A549 (cell line): Measurements from ENCODE around the gene DNM3. TPM values are rescaled to one million over a fixed set of nuclear protein-coding genes. Genes with fewer than 3 reads are reported as not detected.

Source experiments
- ATAC-seq, 2 experiments: fragments of 200-7000 bp in 1 of 2; fragments of >200 bp in 1 of 2; cut with Nextera tagmentation in 1 of 2; cut with Tn5 transposase in 1 of 2; 3 replicates each; pipeline versions ENCODE4 v1.8.0 to v1.9.1; 2018 to 2020; ENCODE audit warnings: mild to moderate bottlenecking in 1 of 2, moderate library complexity in 1 of 2
- CTCF ChIA-PET: fragments of 300-600 bp; sonication (Branson Sonifier 250); formaldehyde crosslinking; extraction: SDS; loops from one replicate; lab custom pipeline; 2021; ENCODE audit warnings: antibody characterized with exemption, inconsistent platforms; lab: Yijun Ruan, JAX
- POLR2A ChIA-PET: fragments of 350-600 bp; formaldehyde crosslinking; extraction: SDS; loops from one replicate; lab custom pipeline; 2021; ENCODE audit warnings: antibody characterized with exemption, inconsistent platforms; lab: Yijun Ruan, JAX
- DNase-seq, 2 experiments: peaks; one replicate each; pipeline versions ENCODE4 v3.0.0 to v3.0.0-alpha.2; 2011 to 2016; ENCODE audit warnings: low read depth in 1 of 2, low spot score in 1 of 2
- FAIRE-seq: peaks from 2 replicates; lab custom pipeline; 2011; peaks lifted over from hg19 to GRCh38; lab: Jason Lieb, UNC
- H3K27ac ChIP-seq, 2 experiments: fragments of >200 bp; sonication (Bioruptor Twin); formaldehyde crosslinking; 3 replicates each; pipeline ENCODE4 v1.5.1; 2016 to 2017
- H3K4me1 ChIP-seq: fragments of >200 bp; sonication (Bioruptor Twin); formaldehyde crosslinking; 3 replicates; pipeline ENCODE4 v1.6.1; 2016
- H3K4me2 ChIP-seq: fragments of >200 bp; sonication (Bioruptor Twin); formaldehyde crosslinking; 3 replicates; pipeline ENCODE4 v1.6.1; 2016
- H3K4me3 ChIP-seq: fragments of >200 bp; sonication (Bioruptor Twin); formaldehyde crosslinking; 3 replicates; pipeline ENCODE4 v1.5.1; 2016
- H3K9me3 ChIP-seq: fragments of >200 bp; sonication (Bioruptor Twin); formaldehyde crosslinking; 3 replicates; pipeline ENCODE4 v1.6.1; 2016
- CBX8 ChIP-seq: fragments of 200-600 bp; sonication (generic); IDR thresholded peaks from 2 replicates; pipeline ENCODE4 v1.6.1; 2016
- CHD2 ChIP-seq: fragments of 150-350 bp; IDR thresholded peaks from 2 replicates; pipeline ENCODE4 v1.6.1; 2014; ENCODE audit warnings: low read length; ENCODE audit not compliant: partially characterized antibody
- EHF ChIP-seq: fragments of 250-450 bp; sonication (Bioruptor Pico); IDR thresholded peaks from 2 replicates; pipeline ENCODE4 v1.5.0; 2020; ENCODE audit warnings: mild to moderate bottlenecking
- EHMT2 ChIP-seq: fragments of 200-600 bp; sonication (generic); IDR thresholded peaks from 2 replicates; pipeline ENCODE4 v1.6.1; 2016; ENCODE audit warnings: antibody characterized with exemption, low read depth, mild to moderate bottlenecking, moderate library complexity
- FOSB ChIP-seq: fragments of 250-450 bp; sonication (Bioruptor Pico); IDR thresholded peaks from 2 replicates; pipeline ENCODE4 v1.5.0; 2020; ENCODE audit warnings: mild to moderate bottlenecking, moderate library complexity
- FOXS1 ChIP-seq: fragments of 250-450 bp; sonication (Bioruptor Pico); IDR thresholded peaks from 2 replicates; pipeline ENCODE4 v1.5.0; 2020; ENCODE audit warnings: mild to moderate bottlenecking, moderate library complexity
- HEYL ChIP-seq: fragments of 250-450 bp; sonication (Bioruptor Pico); IDR thresholded peaks from 2 replicates; pipeline ENCODE4 v1.8.0; 2021; ENCODE audit warnings: mild to moderate bottlenecking, moderate library complexity
- HOXA7 ChIP-seq: fragments of 250-450 bp; sonication (Bioruptor Pico); IDR thresholded peaks from 2 replicates; pipeline ENCODE4 v1.5.0; 2020; ENCODE audit warnings: mild to moderate bottlenecking, moderate library complexity
- HOXB13 ChIP-seq: fragments of 250-450 bp; sonication (Bioruptor Pico); IDR thresholded peaks from 2 replicates; pipeline ENCODE4 v1.5.0; 2020; ENCODE audit warnings: low read depth, mild to moderate bottlenecking, moderate library complexity
- HOXB5 ChIP-seq: fragments of 250-450 bp; sonication (Bioruptor Pico); IDR thresholded peaks from 2 replicates; pipeline ENCODE4 v1.5.0; 2020; ENCODE audit warnings: mild to moderate bottlenecking, moderate library complexity
- MAFK ChIP-seq: fragments of 450-650 bp; IDR thresholded peaks from 2 replicates; pipeline ENCODE4 v1.6.1; 2014; ENCODE audit not compliant: partially characterized antibody
- NFE2L2 ChIP-seq: fragments of 150-350 bp; conservative IDR thresholded peaks from 2 replicates; pipeline ENCODE4 v1.6.1; 2014; ENCODE audit warnings: low read length
- PHF8 ChIP-seq: fragments of 200-600 bp; sonication (generic); IDR thresholded peaks from 2 replicates; pipeline ENCODE4 v1.6.1; 2016; ENCODE audit warnings: low read depth, mild to moderate bottlenecking, antibody characterized with exemption, moderate library complexity, borderline replicate concordance
- RAD21 ChIP-seq, 2 experiments: fragments of >200 bp in 1 of 2; sonication (Bioruptor Twin) in 1 of 2; formaldehyde crosslinking in 1 of 2; IDR thresholded peaks in 1 of 2; conservative IDR thresholded peaks in 1 of 2; 2 replicates in 1 of 2; 3 replicates in 1 of 2; pipeline ENCODE4 v1.6.1; 2012 to 2018; ENCODE audit warnings: inconsistent platforms in 1 of 2
- ZNF302 ChIP-seq: fragments of 250-450 bp; sonication (Bioruptor Pico); IDR thresholded peaks from 2 replicates; pipeline ENCODE4 v1.9.0; 2021; ENCODE audit warnings: inconsistent platforms, mild to moderate bottlenecking, moderate library complexity
- WGBS: methylation state at CpG from one replicate; pipeline ENCODE4 v1.1.6; 2017; ENCODE audit errors: missing lambda C conversion rate; 5-methylcytosine and 5-hydroxymethylcytosine counted together
- polyA plus RNA-seq, 4 experiments: library from polyadenylated mRNA; depleted of rRNA in 3 of 4; stranded (reverse); fragments of >200 nt; fragmentation: RNase III in 1 of 4; extraction: RNeasy Plus Mini Kit Qiagen cat#74134 plus additional on column Dnase treatment in 1 of 4; gene quantifications; 2 replicates in 3 of 4; 3 replicates in 1 of 4; pipeline ENCODE4 v1.2.3, GENCODE V29; 2011 to 2017
- TF ChIP-seq, protein P1 (sequence below): IDR thresholded peaks from 2 replicates; pipeline ENCODE4 v1.6.1; 2012; ENCODE audit warnings: low read depth, borderline replicate concordance
- TF ChIP-seq, protein P2 (sequence below): IDR thresholded peaks from 2 replicates; pipeline ENCODE4 v1.6.1; 2012
- TF ChIP-seq, protein P3 (sequence below): fragments of 150-350 bp; IDR thresholded peaks from 2 replicates; pipeline ENCODE4 v1.6.1; 2014; ENCODE audit warnings: low read depth, mild to moderate bottlenecking, low read length
- TF ChIP-seq, protein P4 (sequence below): fragments of >200 bp; sonication (Bioruptor Twin); formaldehyde crosslinking; IDR thresholded peaks from 2 replicates; pipeline ENCODE4 v1.6.1; 2016

The DNM3 gene
- polyA plus RNA-seq, 2 of the 4 experiments (the other 2 are of a cell fraction), result 0.57 to 1.5 TPM

GRCh38 chr1:172417557-172417956 lies 576.3 kb downstream of the DNM3 start:
- POLR2A ChIA-PET, result no interaction called here
- CTCF ChIA-PET, result interaction anchor here (0.7 to 2.5 kb wide), 9 partner anchors 11 to 617 kb away, joined by 3 to 10 read pairs (median 4); no protein-coding TSS in a partner anchor
- Histone ChIP-seq H3K4me3 (no peak overlapping the region), H3K27ac (no peak overlapping the region), H3K9me3 (no peaks in the 10 kb centered on the region), H3K4me2 (no peak overlapping the region), H3K4me1 (peaks cover 12% of the 10 kb centered on the region; the same call in 2 of the 3 replicates)
- WGBS, result 78% methylated on average over 1 of the region's 1 CpG
- no peak for DNase-seq
- TF ChIP-seq, protein P1, sequence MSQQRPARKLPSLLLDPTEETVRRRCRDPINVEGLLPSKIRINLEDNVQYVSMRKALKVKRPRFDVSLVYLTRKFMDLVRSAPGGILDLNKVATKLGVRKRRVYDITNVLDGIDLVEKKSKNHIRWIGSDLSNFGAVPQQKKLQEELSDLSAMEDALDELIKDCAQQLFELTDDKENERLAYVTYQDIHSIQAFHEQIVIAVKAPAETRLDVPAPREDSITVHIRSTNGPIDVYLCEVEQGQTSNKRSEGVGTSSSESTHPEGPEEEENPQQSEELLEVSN, result no peak
- TF ChIP-seq FOSB (CRISPR knock-in tag) (no peak), HOXA7 (CRISPR knock-in tag) (no peak)
- FAIRE-seq, result no peak
- ATAC-seq, result no peak

GRCh38 chr1:172420385-172420784 lies 579.1 kb downstream of the DNM3 start, which contains the start of gene C1orf105:
C1orf105 (plus strand) TSS chr1:172420685; CDS start chr1:172420886, 201 bp downstream.
- DNase-seq (no peak), ATAC-seq (no peak), FAIRE-seq (no peak)
- no peak within 1 kb of the TSS for H3K27ac ChIP-seq
- H3K4me3 ChIP-seq, result no peak within 1 kb of the TSS
- H3K4me2 ChIP-seq, result no peak within 1 kb of the TSS
- H3K9me3 ChIP-seq, result no peaks in the 10 kb centered on the region
- POLR2A ChIA-PET, result no interaction called here
- H3K4me1 ChIP-seq, result 0 out of 3 replicates have a peak, but pooled peaks cover 5% of the 10 kb centered on the region
- WGBS, result 41% methylated on average over 1 of the region's 1 CpG
- CTCF ChIA-PET, result interaction anchor here (1.3 kb wide), 1 partner anchor 618 kb away, joined by 4 read pairs; no protein-coding TSS in a partner anchor
- TF ChIP-seq EHMT2, result no peak
- no peak for TF ChIP-seq RAD21 (conservative IDR thresholded peaks at IDR 0.05 in 1 of 2, IDR thresholded peaks at IDR 0.05 in 1 of 2)
- peak; percentile 48 for TF ChIP-seq MAFK

GRCh38 chr1:172421974-172422604 lies 580.8 kb downstream of the DNM3 start:
- ChIA-PET CTCF (no interaction called here), POLR2A (no interaction called here)
- no peak overlapping the region for H3K27ac ChIP-seq
- DNase-seq, result no peak
- H3K4me2 ChIP-seq, result no peak overlapping the region
- no peak overlapping the region for H3K4me3 ChIP-seq
- H3K9me3 ChIP-seq, result no peaks in the 10 kb centered on the region
- no peak for FAIRE-seq
- 0 out of 3 replicates have a peak, but pooled peaks cover 4% of the 10 kb centered on the region for H3K4me1 ChIP-seq
- 65% methylated on average over 4 of the region's 5 CpGs for WGBS
- ATAC-seq, result no peak
- TF ChIP-seq FOSB (CRISPR knock-in tag) (no peak), PHF8 (no peak), EHF (CRISPR knock-in tag) (no peak), CBX8 (no peak), FOXS1 (no peak), EHMT2 (no peak), HOXB5 (CRISPR knock-in tag) (no peak), ZNF302 (CRISPR knock-in tag) (no peak), HOXA7 (CRISPR knock-in tag) (no peak), CHD2 (no peak)
- TF ChIP-seq, protein P2, sequence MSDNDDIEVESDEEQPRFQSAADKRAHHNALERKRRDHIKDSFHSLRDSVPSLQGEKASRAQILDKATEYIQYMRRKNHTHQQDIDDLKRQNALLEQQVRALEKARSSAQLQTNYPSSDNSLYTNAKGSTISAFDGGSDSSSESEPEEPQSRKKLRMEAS, result no peak
- TF ChIP-seq, all 56 proteins: peak for 0

GRCh38 chr1:172423336-172423735 lies 582.0 kb downstream of the DNM3 start:
- CTCF ChIA-PET, result interaction anchor here (1.3 to 3.2 kb wide), 2 partner anchors 421 to 623 kb away, joined by 6 to 13 read pairs; no protein-coding TSS in a partner anchor
- no peak overlapping the region for H3K4me3 ChIP-seq
- FAIRE-seq, result no peak
- no peaks in the 10 kb centered on the region for H3K4me1 ChIP-seq
- no peak for ATAC-seq
- TF ChIP-seq FOSB (CRISPR knock-in tag) (no peak), CBX8 (no peak), HOXB13 (CRISPR knock-in tag) (no peak), NFE2L2 (no peak), HEYL (CRISPR knock-in tag) (no peak)
- TF ChIP-seq, protein P3, sequence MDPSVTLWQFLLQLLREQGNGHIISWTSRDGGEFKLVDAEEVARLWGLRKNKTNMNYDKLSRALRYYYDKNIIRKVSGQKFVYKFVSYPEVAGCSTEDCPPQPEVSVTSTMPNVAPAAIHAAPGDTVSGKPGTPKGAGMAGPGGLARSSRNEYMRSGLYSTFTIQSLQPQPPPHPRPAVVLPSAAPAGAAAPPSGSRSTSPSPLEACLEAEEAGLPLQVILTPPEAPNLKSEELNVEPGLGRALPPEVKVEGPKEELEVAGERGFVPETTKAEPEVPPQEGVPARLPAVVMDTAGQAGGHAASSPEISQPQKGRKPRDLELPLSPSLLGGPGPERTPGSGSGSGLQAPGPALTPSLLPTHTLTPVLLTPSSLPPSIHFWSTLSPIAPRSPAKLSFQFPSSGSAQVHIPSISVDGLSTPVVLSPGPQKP, result no peak
- TF ChIP-seq, protein P4, sequence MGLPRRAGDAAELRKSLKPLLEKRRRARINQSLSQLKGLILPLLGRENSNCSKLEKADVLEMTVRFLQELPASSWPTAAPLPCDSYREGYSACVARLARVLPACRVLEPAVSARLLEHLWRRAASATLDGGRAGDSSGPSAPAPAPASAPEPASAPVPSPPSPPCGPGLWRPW, result no peak
- no peak overlapping the region for H3K4me2 ChIP-seq
- 88% methylated on average over 2 of the region's 2 CpGs for WGBS
- no peaks in the 10 kb centered on the region for H3K9me3 ChIP-seq
- POLR2A ChIA-PET, result no interaction called here
- DNase-seq, result no peak
- H3K27ac ChIP-seq, result no peak overlapping the region
